B cell (primary cell): ENCODE measurements around the gene KCNK17. TPM values are rescaled to one million over a fixed set of nuclear protein-coding genes. Genes with fewer than 3 reads are reported as not detected.

Experiments
- ATAC-seq: fragments of 200-7000 bp; cut with Tn5 transposase; one replicate; pipeline ENCODE4 v1.10.0; 2021; ENCODE audit warnings: low read depth, mild to moderate bottlenecking, moderate number of reproducible peaks, moderate library complexity
- CTCF ChIA-PET: fragments of 350-600 bp; sonication (Branson Sonifier 250); formaldehyde crosslinking; loops from one replicate; lab custom pipeline; 2021; ENCODE audit warnings: antibody characterized with exemption, inconsistent platforms; lab: Charles Lee
- POLR2A ChIA-PET: fragments of 350-600 bp; sonication (Branson Sonifier 250); formaldehyde crosslinking; loops from one replicate; lab custom pipeline; 2021; ENCODE audit warnings: antibody characterized with exemption; lab: Charles Lee
- DNase-seq: peaks from one replicate; pipeline ENCODE4 v3.0.0; 2013
- H2AFZ ChIP-seq: 2 replicates; pipeline ENCODE4 v1.6.1; 2012; ENCODE audit warnings: mild to moderate bottlenecking, low read depth, low read length; ENCODE audit not compliant: insufficient read depth, poor library complexity, severe bottlenecking
- H3K27ac ChIP-seq, 2 donors: 1 replicate in 1 of 2; 2 replicates in 1 of 2; pipeline ENCODE4 v1.5.1; 2012 to 2013; ENCODE audit warnings: low read length in 2 of 2, mild to moderate bottlenecking in 2 of 2, moderate library complexity in 1 of 2
- H3K27me3 ChIP-seq, 4 experiments: fragments of 200-600 bp in 1 of 4; sonication (generic) in 1 of 4; replicated peaks in 1 of 4; 1 replicate in 2 of 4; 2 replicates in 2 of 4; pipeline versions ENCODE4 v1.6.1 to v1.7.0; 2013 to 2016; ENCODE audit warnings: low read length in 3 of 4, mild to moderate bottlenecking in 2 of 4, mixed read lengths in 1 of 4, moderate library complexity in 1 of 4; ENCODE audit not compliant: insufficient read depth in 4 of 4, control insufficient read depth in 3 of 4; ENCODE audit errors: control extremely low read depth in 1 of 4
- H3K36me3 ChIP-seq, 2 experiments: replicated peaks in 1 of 2; 1 replicate in 1 of 2; 2 replicates in 1 of 2; pipeline versions ENCODE4 v1.6.1 to v1.7.1; 2013; ENCODE audit warnings: low read length in 1 of 2; ENCODE audit not compliant: insufficient read depth in 2 of 2, control insufficient read depth in 1 of 2; ENCODE audit errors: control extremely low read depth in 1 of 2, extremely low read depth in 1 of 2
- H3K4me1 ChIP-seq, 2 donors: fragments of 200-600 bp in 1 of 2; sonication (generic) in 1 of 2; 1 replicate in 1 of 2; 2 replicates in 1 of 2; pipeline versions ENCODE4 v1.5.1 to v1.6.1; 2013 to 2017; ENCODE audit warnings: low read length in 2 of 2; ENCODE audit not compliant: control insufficient read depth in 2 of 2, insufficient read depth in 2 of 2
- H3K4me2 ChIP-seq: replicated peaks from 2 replicates; pipeline ENCODE3; 2012; ENCODE audit warnings: mild to moderate bottlenecking, low read depth, low read length; ENCODE audit not compliant: poor library complexity, severe bottlenecking
- H3K4me3 ChIP-seq, 5 experiments: fragments of 200-600 bp in 1 of 5; sonication (generic) in 1 of 5; 1 replicate in 3 of 5; 2 replicates in 2 of 5; pipeline versions ENCODE4 v1.5.1 to v1.7.0; 2011 to 2016; ENCODE audit warnings: low read length in 4 of 5, mild to moderate bottlenecking in 4 of 5, low read depth in 2 of 5, control low read depth in 1 of 5, moderate library complexity in 1 of 5; ENCODE audit not compliant: insufficient read depth in 1 of 5; ENCODE audit errors: control extremely low read depth in 1 of 5, extremely low read depth in 1 of 5
- H3K79me2 ChIP-seq: fragments of 200-600 bp; sonication (generic); one replicate; pipeline ENCODE4 v1.6.0; 2016; ENCODE audit warnings: low read length; ENCODE audit not compliant: control insufficient read depth, insufficient read depth
- H3K9ac ChIP-seq: fragments of 200-600 bp; sonication (generic); 2 replicates; pipeline ENCODE4 v1.6.1; 2017; ENCODE audit warnings: mild to moderate bottlenecking, low read length, moderate library complexity
- H3K9me3 ChIP-seq, 3 donors: one replicate each; pipeline versions ENCODE4 v1.6.1 to v1.7.1; 2013; ENCODE audit warnings: low read length in 2 of 3; ENCODE audit not compliant: control insufficient read depth in 2 of 3, insufficient read depth in 1 of 3; ENCODE audit errors: control extremely low read depth in 1 of 3
- H4K20me1 ChIP-seq: 2 replicates; pipeline ENCODE4 v1.6.0; 2012; ENCODE audit warnings: mild to moderate bottlenecking, low read length; ENCODE audit not compliant: insufficient read depth, control insufficient read depth, poor library complexity, severe bottlenecking
- H3K27ac Mint-ChIP-seq: one replicate; pipeline ENCODE4 v1.8.0; 2021; ENCODE audit warnings: mixed read lengths
- H3K27me3 Mint-ChIP-seq: one replicate; pipeline ENCODE4 v1.8.0; 2021; ENCODE audit warnings: mixed read lengths
- H3K4me1 Mint-ChIP-seq: one replicate; pipeline ENCODE4 v1.8.0; 2021; ENCODE audit warnings: mixed read lengths
- H3K4me3 Mint-ChIP-seq: one replicate; pipeline ENCODE4 v1.8.0; 2021; ENCODE audit warnings: mixed read lengths
- H3K9me3 Mint-ChIP-seq: one replicate; pipeline ENCODE4 v1.8.0; 2022; ENCODE audit warnings: mixed read lengths; ENCODE audit not compliant: insufficient read depth
- CTCF ChIP-seq: fragments of 200-600 bp; IDR thresholded peaks from one replicate; pipeline ENCODE4 v1.8.0; 2022; ENCODE audit warnings: antibody characterized with exemption, mild to moderate bottlenecking
- EZH2 ChIP-seq: IDR thresholded peaks from 2 replicates; pipeline ENCODE4 v1.6.1; 2012; ENCODE audit warnings: borderline replicate concordance, low read depth, mild to moderate bottlenecking, moderate library complexity, low read length; ENCODE audit not compliant: insufficient read depth, poor library complexity, severe bottlenecking
- WGBS: methylation state at CpG from one replicate; pipeline ENCODE4 v1.1.5; 2013; ENCODE audit warnings: missing lambda C conversion rate; ENCODE audit not compliant: insufficient coverage; 5-methylcytosine and 5-hydroxymethylcytosine counted together
- intact Hi-C: fragments of 100-400 bp; cut with micrococcal nuclease; formaldehyde crosslinking; loops from one replicate; pipeline ENCODE4 v1.10.0; 2022
- polyA plus RNA-seq: library from polyadenylated mRNA; depleted of rRNA; stranded (reverse); fragments of >200 nt; gene quantifications from 2 replicates; pipeline ENCODE4 v1.2.3, GENCODE V29; 2012
- total RNA-seq, 2 donors: library from RNA; stranded (reverse); fragments of 120-200 nt in 1 of 2; gene quantifications; 1 replicate in 1 of 2; 2 replicates in 1 of 2; pipeline versions ENCODE4 v1.2.3 to v1.2.4, GENCODE V29; 2013 to 2022

KCNK17 gene
- total and polyA plus RNA-seq, 2 donors (not counting 1 experiment from before 2014, with no cell fraction given) = not detected

- peaks cover 0 to 2% (median 0%) of the 10 kb centered on the region in 3 donors for H3K9me3 ChIP-seq
- no peak overlapping the region for H3K9ac ChIP-seq
- intact Hi-C loops = no loop called here
- peaks cover 0 to 11% (median 3%) of the 10 kb centered on the region in 4 experiments for H3K27me3 ChIP-seq
- WGBS = no CpG with 5 or more reads among the region's 2 CpGs
- Mint-ChIP-seq H3K9me3 (peaks cover 3% of the 10 kb centered on the region), H3K4me1 (no peaks in the 10 kb centered on the region), H3K4me3 (no peak overlapping the region), H3K27ac (no peak overlapping the region), H3K27me3 (peaks cover 18% of the 10 kb centered on the region)
- H3K4me3 ChIP-seq = no peak overlapping the region
- H3K27ac ChIP-seq = no peak overlapping the region
- no peaks in the 10 kb centered on the region for H3K4me1 ChIP-seq
- ATAC-seq (no peak), DNase-seq (no peak)
- ChIA-PET POLR2A (no interaction called here), CTCF (interaction anchor here (0.8 to 0.9 kb wide), 2 partner anchors 13 to 36 kb away, joined by 3 read pairs; no protein-coding TSS in a partner anchor)
- no peaks in the 10 kb centered on the region for H4K20me1 ChIP-seq
- no peaks in the 10 kb centered on the region for H3K36me3 ChIP-seq
- no peak overlapping the region for H2AFZ ChIP-seq
- H3K4me2 ChIP-seq = no peak overlapping the region
- TF ChIP-seq CTCF (no peak), EZH2 (no peak)
- no peaks in the 10 kb centered on the region for H3K79me2 ChIP-seq
Measured at GRCh38 chr6:39266375-39266774, 47.8 kb downstream of the KCNK17 start.

DNA sequence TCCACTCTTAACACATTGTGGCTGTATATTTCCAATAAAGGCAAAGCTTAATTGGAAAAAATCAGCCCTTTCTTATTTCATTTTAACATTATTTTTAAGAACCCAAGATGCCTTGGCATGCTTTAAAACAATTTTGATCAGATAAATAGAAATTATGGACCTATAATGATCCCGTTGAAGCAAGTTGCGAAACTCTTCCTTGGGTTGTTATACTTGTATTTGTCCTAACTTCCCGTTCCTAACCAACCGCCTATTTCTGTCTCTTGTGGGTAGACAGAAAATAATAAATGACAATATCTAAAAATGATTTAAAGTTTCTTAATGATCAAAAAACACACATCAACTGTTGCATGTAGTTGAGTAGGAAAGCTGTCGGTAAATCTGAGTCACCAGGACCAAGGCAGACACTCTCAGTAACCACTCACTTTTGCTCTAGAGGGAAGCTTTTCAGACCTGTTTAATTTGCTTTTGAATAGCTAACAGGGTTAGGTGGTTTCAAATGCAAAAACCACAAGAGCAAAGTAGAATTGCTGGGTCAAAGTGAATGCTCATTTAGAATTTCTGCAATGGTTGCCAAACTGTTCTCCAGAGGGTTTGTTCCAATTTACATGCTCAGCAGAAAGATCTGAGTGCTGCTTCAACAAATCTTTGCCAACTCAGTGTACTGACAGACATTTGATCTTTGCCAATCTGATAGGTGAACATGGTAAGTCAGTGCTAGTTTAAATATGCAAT is 50.7 kb downstream of the KCNK17 start:
- H3K27me3 Mint-ChIP-seq = peaks cover 34% of the 10 kb centered on the region

More for the DNA sequence above, 50.7 kb downstream of the KCNK17 start:
- no peak for DNase-seq
- Mint-ChIP-seq H3K4me1 (no peaks in the 10 kb centered on the region), H3K27ac (no peak overlapping the region), H3K9me3 (no peaks in the 10 kb centered on the region), H3K4me3 (no peak overlapping the region)
- CTCF ChIA-PET = interaction anchor here (1.2 kb wide), 1 partner anchor 40 kb away, joined by 3 read pairs; no protein-coding TSS in a partner anchor
- no peak overlapping the region for H3K27ac ChIP-seq
- intact Hi-C loops = no loop called here
- no CpG with 5 or more reads among the region's 5 CpGs for WGBS
- TF ChIP-seq EZH2 (no peak), CTCF (no peak)
- POLR2A ChIA-PET = no interaction called here
- H3K4me1 ChIP-seq = no peaks in the 10 kb centered on the region
- peaks cover 0 to 27% (median 12%) of the 10 kb centered on the region in 4 experiments for H3K27me3 ChIP-seq
- no peaks in the 10 kb centered on the region for H3K79me2 ChIP-seq
- no peak overlapping the region for H3K4me3 ChIP-seq
- no peak overlapping the region for H3K9ac ChIP-seq
- no peaks in the 10 kb centered on the region for H3K36me3 ChIP-seq
- no peak overlapping the region for H2AFZ ChIP-seq
- H4K20me1 ChIP-seq = no peaks in the 10 kb centered on the region
- peaks cover 0 to 2% (median 0%) of the 10 kb centered on the region in 3 donors for H3K9me3 ChIP-seq
- ATAC-seq = no peak
- no peak overlapping the region for H3K4me2 ChIP-seq
